Superior temporal gyrus (tissue), 1 donor: ENCODE results near the gene APOBEC3A.
"Not testable (repeated sequence)": the region's sequence is repeated elsewhere in the genome, so short reads cannot be mapped to it uniquely, and the experiment has no call there.

Source experiments
- DNase-seq: peaks from one replicate; pipeline ENCODE4 v3.0.0-alpha.2; 2016; ENCODE audit errors: extremely low spot score

Gene APOBEC3A

DNA sequence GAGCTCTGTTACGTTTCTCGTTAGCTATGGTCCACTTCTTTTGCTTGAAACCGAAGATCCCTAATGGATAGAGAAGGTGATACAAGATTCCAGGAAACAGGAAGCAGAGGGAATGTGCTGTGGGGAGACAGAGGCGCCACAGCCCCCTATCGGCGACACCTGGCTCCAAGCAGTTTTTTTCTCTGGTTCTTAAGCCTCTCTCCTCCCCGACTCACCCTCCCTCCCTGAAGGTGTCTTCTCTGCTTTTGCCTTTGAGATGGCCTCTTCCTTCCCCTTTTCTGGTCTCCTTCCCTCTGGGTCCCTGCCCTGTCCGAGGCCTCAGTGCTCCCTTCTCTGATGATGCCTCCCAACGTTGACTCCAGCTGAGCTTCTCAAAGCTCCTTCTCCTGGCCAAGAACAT, 14.2 kb upstream of the APOBEC3A start:
- DNase-seq = no peak

DNA sequence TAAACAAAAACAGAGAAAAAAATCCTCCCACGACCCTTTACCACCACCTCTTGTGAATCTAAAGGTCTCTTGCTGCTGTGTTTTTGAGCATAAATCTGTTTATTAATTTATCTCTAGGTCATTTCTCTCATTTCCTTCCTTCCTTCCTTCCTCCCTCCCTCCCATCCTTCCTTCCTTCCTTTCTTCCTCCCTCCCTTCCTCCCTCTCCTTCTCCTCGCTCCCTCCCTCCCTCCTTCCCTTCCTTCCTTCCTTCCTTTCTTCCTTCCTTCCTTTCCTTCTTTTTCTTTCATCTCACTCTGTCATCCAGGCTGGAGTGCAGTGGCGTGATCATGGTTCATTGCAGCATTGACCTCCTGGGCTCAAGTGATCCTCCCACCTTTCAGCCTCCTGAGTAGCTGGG, 13.5 kb upstream of the APOBEC3A start:
- DNase-seq = no peak

DNA sequence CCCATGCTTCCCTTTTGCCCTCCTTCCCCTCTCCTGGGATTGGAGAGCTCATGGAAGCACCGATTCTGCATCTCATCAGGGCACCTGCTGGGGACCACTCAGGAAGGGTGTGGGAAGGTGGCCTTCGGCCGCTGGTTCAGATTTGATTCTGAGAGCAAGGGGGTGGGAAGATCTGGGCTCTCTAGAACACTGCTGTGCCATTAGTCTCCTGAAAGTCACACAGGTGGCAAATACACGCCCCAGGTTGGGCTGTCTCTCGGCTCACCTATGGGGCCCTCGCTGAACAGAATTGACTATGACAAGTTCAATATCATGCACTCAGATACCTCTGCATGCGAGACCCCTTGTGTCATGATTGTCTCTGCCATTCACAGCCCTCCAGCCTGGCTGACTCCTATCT, 12.8 kb upstream of the APOBEC3A start:
- DNase-seq = no peak

DNA sequence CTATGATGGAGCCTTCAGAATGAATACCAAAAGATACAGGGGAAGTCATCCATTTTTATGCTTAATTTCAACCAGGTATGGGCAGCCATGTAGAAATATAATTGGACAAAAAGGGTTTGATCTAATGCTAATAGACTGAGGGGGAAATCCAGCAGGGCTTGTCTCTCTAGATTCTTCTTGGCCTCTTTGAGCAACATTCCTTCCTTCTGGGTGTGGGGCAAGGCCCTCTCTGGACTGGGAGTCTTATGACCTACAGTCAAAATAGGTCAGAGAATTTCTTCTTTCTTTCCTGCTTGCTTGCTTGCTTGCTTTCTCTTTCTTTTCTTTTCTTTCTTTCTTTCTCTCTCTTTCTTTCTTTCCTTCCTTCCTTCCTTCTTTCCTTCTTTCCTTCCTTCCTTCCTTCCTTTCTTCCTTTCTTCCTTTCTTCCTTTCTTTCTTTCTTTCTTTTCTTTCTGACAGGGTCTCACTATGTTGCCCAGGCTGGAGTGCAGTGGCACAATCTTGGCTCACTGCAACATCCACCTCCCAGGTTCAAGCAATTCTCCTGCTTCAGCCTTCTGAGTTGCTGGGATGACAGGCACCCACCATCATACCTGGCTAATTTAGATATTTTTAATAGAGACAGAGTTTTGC, 11.6 kb upstream of the APOBEC3A start:
- DNase-seq = not testable (repeated sequence)

DNA sequence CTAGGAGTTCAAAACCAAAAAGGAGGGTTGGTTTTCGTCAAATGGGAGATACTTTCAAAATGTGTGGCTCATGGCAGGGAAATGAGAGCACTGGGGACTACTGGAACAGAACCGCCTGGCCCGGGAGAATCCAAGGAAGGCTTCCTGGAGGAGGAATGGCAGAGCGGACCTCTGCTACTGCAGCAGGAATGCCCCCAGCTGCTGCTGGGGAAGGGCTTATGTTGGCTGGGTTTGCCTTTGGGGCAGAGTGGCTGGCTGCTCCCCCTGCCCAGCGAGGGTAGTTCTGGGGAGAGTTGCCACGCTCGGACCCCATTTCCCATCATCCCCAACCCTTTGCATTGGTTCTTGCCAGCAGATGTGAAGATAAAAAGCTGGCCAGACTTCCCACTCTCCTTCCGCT, 10.6 kb upstream of the APOBEC3A start:
- no peak for DNase-seq

DNA sequence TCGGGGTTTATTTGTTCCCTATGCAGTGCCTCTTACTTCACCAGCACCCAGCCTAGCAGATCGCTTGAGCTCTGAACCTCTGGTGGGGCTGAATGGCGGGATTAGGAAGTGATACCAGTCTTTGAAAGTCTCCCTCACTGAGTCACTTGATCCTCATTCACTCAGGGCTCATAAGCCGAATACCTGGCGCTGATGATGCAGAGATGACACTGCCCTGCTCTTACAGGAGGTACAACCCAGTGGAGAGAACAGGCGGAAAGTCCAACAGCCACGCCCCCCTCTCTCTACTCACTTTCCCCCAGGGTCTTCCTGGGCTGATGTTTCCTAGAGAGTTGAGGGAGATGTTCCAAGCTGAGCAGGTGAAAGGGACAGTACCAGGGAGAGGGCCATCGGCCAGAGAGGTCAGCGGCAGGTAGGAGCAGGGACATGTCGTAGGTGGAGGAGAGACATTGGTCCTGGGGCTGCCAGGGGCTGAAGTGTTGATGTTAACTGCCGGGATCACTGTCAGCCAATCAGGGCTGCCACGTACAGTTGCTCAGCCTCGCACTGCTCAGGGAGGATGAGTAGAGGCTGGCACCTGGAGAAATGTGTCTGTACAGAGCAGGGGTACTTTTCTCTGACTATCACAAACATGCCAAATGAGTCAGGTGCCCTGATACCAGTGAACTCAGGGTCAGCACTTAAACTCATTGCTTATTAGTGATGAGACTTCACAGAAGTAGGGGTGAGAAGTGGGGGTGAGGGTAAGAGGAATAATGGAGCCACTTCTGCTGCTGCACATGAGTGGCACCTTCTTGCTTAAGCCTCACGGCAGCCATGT, 9.9 kb upstream of the APOBEC3A start:
- no peak for DNase-seq

DNA sequence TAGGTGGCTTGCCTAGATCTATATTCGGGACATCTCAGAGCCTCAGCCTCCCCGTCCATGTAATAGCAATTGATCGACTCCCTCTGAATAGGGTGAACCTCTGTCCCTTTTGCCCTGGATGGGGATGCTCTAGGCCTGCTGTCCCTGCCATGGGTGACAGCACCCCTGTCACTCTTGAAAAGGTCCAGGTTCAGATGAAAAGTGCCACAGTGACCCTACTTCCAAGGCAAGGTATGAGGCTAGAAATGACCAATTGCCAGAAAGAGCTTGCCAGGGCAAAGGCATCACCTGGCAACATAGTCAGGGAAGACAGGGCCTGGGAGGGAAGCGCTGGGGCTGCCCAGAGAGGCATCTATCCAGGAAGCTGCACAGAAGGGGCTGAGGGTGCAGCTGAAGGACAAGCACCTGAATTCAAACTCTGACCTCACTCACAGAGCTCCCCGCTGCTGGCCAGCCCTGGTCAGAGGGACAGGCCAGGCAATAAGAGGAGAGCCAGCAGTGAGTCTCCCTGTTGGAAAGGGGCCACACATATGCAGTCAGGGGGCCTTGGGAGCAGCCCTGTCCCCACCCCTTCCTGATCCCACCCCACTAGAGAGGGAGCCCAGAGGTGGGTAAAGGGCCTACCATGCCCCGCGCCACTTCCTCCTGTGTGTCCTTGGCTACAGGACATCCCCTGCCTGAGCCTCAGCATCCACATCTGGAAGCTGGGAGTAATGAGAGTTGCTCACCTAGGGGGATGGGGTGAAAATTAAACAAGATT, 9.0 kb upstream of the APOBEC3A start:
- DNase-seq = no peak

DNA sequence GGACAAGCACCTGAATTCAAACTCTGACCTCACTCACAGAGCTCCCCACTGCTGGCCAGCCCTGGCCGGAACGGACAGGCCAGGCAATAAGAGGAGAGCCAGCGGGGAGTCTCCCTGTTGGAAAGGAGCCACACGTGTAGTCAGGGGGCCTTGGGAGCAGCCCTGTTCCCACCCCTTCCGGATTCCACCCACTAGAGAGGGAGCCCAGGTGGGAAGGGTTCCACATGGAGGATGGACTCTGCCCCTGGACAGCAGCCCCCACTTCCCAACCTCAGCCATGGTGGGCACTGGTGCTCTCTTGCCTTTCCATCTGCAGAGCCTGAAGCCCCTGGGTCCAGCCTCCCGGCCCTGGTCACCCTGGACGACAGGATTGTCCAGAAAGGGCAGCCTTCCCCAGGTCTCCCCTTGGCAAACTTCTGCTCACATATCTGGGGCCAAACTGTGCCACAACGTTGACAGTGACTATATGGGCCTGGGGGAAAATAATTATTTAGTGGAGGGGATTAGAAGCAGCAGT, 7.5 kb upstream of the APOBEC3A start:
- no peak for DNase-seq

DNA sequence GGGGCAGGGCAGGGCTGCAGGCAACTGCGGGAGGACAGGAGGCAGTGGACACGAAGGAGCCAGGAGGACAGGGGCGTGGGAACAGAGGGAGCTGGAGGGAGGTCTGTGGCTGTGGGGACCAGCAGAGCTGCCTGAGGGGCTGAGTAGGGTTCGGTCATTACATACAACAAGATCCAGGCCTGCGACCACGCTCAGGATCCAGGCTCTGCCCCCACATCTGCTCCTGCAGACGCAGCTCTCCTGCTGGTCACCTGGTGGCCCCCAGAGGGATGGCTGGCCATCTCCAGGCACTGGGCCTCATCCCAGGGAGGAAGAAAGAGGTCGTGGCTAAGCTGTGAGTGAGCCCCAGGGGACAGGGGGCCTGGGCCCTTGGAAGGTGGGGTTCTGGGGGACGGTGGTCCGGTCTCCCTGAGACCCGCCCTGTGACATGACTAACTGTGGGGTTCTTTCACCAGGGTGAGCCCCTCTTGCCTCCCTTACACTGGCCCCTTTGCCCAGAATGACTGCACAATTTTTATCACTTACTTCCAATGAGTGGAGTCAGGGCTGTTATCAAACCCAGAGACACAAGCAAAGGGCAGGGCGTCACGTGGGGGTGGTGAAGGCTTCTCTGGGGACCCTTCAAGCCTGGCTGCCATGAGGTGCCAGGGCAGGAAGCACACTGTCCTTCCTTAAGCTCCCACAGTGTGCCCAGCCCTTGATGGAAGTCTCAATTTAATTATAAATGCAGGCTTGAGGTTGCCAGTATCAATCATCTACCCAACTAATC, 6.7 kb upstream of the APOBEC3A start:
- no peak for DNase-seq

DNA sequence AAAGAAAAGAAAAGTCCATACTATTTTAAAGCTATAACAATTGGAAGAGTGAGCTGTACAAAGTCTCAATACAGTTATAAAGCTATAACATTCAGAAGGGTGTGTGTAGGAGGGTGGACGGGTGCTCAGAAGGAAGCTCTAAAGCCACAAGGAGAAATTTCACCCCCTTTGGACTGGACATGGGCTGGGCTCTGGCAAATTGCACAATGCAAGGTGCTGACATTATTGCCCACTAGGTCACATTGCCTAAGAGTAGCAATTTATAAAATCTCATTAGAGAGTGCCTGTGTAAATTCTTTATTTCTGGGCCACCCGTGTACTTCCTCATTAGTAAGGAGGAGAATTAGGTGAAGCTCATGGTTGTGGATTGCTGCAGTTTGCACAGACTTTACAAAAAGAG, 5.7 kb upstream of the APOBEC3A start:
- DNase-seq = no peak

DNA sequence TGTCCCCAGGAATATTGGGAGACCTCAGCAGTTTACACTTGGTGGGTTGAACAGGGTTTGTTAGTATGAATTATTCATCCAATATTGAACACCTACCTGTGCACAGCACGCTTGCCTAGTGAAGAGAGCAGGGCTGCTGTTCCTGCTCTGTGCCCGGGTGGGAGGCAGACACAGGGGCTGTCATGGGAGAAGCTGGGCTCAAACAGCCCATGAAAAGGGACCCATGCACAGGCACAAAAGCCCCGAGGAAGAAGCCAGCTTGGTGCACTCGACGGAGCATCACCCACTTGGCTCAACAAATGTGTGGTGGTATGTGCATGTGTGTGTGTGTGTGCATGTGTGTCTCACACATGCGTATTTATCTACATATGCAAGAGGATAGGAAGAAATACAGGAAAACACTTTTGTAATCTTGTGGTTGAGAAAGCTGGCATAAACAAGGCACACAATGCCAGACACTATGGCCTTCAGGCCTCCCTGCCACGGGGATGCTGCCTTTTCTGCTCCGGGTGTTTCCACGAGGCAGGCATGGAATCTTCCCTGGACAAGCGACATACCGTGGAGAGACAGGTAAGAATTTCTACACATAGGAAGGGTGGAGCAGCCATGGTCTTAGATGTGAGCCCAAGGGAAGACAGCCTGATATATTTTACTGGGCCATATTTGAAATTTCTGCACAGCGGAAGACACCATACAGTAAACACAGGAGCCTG, 5.0 kb upstream of the APOBEC3A start:
- DNase-seq = no peak

DNA sequence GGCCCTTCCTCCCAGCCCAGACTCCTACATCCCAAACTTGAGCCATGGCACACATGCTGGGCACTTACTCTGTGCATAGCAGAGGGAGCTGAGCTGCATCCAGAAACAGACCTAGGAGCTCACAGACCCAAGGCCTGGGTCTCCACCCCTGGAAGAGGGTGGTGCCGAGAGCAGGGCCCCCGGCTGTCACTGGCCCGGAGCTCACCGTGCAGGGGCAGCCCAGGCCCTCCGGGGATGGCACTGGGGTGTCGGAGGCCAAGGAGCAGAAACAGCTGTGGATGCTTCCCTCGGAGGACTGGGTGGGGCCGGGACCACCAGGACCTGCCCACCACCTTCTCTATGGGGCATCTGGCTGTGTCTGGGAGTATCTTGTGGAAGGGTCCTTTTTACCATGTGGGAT, 4.3 kb upstream of the APOBEC3A start:
- no peak for DNase-seq

DNA sequence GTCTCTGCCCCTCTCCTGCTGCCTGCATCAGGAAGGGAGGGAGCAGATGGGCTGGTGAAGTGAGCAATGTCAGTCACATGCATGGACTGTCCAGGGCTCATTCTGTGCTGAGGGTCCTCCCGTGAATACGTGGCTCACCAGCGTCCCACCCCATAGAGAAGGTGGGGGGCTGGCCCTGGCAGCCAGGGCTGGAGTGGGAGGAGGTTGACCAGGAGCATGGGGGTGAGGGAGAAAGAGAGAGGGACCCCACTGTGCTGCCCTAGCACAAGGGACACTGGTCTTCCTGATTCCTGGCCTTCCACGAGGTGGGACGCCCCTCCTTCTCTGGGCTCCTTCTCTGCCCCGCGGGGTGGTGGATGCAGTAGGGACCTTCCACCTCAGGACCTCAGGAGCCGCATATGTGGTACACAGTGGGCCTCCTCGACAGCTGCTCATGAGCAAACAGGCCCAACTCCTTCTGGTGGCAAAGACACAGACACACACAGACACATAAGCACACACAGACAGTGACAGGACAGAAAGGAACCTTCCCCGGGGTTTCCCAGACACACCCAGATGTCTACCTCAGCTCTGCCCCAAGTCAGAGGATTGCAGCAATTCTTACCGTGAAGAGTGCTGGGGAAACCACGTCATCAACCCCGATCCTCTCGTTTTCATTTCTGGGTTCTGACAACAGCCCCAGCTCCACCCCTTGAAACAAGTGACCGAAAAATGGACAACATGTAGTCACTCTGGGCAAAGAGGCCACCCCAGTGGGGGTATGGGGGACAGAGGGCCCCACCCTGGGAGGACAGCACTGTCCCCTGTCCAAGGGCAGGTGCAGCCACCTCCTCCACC, 3.6 kb upstream of the APOBEC3A start:
- no peak for DNase-seq

DNA sequence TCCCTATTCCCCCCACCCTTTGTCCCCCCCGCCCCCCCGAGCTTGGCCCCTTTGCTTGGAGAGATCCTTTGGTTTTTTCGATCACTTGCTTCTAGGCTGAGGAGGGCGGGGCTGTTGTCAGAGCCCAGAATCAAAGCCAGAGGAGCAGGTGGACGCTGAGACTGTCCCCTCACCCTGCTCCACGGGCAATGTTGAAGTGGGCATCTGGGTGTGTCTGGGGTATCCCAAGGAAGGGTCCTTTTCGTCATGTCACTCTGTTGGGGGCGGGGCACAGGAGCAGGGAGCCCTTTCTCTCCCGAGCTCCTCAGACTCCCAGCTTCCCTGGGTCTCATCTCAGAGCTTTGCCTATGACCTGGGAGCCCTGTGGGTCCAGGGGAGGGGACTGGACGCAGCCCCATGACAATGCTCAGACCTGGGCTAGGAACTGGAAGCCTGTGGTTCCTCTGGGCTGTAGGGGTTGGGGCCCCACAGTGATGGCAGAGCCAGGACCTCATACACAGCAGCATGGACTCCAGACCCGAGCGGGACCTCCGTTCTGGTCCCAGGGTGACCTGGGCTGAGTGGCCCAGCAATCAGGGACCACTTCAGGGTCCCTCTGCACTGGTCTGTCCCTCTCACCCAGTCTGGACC, 2.9 kb upstream of the APOBEC3A start:
- no peak for DNase-seq

DNA sequence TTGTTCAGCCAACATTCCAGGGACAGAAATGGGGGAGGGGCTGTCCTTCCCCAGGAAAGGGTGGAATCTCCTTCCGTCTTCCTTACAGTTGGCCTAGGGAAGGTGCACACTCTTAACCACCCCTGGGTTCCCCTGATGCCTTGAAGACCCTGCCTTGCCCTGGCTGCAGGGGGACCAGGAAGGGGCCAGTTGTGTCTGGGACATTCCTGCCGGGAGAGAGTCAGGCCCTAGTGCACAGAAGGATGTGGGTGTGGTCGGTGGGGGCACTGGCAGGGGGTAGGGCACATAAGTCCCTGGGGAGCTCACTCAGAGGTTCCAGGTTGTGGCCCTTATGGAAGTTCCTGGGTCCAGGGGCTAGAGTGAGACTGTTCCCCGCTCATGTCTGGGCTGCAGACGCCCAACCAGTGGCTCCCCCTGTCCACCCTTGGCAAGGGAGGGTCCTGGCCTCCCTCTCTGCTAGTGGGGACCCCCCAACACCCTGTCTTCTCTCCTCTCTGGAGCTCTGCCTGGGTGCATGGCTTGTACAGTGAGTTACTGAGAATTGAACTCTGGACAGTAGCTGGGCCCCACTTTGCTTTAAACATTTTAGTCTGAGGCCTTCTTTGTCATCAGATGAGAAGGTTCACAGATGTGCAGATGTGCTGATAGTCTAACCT, 2.0 kb upstream of the APOBEC3A start:
- DNase-seq = no peak

DNA sequence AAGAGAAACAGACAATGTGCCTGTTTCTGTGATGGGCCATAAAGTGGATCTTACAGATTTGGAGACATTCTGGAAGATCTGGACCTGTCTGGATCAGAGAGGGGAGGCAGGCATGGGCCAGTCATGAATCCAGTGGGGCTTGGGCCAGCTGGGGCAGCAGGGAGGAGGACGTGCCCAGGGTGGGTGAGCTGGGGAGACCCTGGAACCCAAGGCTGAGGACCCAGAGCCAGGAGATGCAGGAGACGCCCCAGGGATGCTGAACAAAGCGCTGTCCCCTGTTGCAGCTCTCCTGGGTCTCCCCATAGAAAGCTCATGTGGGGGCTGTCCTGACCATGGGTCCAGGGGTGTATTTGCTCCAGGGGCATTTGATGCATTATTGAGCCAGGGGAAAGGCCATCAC, 1.5 kb upstream of the APOBEC3A start:
- DNase-seq = no peak

DNA sequence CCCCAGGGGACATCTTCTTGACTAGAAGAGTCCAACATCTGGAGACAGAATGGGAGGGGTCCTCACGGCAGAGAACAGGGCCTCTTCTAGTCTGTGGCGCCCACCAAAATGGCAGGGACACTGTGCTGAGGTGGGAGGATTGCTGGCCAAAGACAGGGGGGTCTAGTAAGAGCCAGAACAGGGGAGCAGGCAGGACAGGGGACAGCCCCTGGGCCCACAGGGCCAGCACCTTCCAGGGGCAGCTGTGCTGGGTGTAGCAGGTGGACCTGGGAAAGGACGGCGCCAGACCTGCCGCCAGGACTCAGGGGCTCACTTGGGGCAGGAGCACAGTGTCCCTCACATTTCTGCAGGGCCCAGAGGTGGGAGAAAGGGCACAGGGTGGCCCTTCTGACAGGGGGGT, 858 bp upstream of the APOBEC3A start:
- DNase-seq = no peak

DNA sequence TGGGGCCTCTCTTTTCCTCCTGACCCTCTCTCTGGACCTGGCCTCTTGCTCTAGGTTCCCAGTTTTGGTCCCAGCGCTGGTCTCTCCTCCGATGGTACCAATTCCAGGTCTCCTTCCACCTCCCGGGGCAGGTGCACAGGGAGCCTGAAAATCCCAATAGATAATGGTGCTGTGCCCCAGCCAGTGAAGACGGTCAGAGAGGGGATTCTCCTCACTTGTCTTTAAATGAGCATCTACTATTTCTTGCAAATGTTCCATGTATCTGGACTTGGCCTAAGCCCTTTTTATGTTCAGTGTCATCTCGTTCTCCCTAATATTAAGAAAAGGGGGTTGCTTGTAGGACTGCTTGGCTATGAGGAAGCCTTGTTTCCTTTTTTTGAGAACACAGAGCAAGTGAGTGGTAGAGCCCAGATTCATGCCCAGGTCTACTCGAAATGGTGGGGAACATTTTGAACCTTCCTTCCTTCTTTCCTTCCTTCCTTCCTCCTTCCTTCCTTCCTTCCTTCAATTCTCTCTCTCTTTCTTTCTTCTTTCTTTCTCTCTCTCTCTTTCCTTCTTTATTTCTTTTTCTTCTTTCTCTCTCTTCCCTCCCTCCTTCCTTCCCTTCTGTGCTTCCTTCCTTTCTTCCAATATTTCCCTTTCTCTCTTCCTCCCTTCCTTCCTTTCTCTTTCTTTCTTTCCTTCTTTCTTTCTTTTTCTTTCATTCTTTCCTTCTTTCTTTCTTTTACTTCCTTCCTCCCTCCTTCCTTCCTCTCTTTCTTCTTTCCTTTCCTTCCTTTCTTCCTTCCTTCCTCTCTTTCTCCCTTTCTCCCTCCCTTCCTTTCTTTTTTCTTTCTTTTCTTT, 620 bp downstream of the APOBEC3A start:
- DNase-seq = no peak

DNA sequence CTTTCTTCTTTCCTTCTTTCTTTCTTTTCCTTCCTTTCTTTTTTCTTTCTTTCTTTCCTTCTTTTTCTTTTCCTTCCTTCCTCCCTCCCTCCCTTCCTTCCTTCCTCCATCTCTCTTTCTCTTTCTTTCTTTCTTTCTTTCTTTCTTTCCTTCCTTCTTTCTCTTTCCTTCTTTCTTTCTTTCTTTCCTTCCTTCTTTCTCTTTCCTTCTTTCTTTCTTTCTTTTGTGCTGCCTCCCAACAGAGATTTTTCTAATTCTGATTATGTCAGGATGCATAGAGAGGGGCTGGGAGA, 1.2 kb downstream of the APOBEC3A start:
- DNase-seq = not testable (repeated sequence)
